ENCODE data around the gene KNDC1. TPM values are rescaled to one million over a fixed set of nuclear protein-coding genes. Genes with fewer than 3 reads are reported as not detected.

Gene KNDC1
- total and polyA plus RNA-seq, 2 experiments from 2014 or later = 1.8 to 16.0 TPM

DNA sequence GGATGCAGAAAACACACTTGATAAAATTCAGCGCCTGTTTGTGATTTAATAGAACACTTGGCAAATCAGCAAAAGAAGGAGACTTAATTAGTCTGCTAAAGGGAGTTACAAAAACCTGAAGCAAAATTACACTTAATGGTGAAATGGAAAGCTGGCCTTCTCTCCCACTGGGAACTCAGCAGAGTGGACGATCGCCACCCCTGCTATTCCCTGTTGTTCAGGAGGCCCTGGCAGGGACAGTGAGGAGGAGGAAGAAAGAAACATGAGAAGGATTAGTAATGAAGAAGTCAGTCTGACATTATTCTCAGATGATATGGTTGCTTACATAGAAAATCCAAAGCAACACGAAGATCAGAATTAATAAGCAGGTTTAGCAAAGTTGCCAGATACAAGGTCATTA, 5.6 kb upstream of the KNDC1 start:
- no peak overlapping the region; the same call in 1 of the 2 replicates for H2AFZ ChIP-seq
- TF ChIP-seq CREB1 (CRISPR knock-in tag; IDR thresholded peaks at IDR 0.05; ENCODE audit: low read depth) (no peak), EZH2phosphoT487 (IDR thresholded peaks at IDR 0.05; ENCODE audit: unreplicated experiment) (no peak), CTCF (conservative IDR thresholded peaks at IDR 0.05; ENCODE audit: low read depth in 2 of 2) (no peak), ZNF331 (CRISPR knock-in tag; IDR thresholded peaks at IDR 0.05; ENCODE audit: low read depth) (no peak), JUNB (IDR thresholded peaks at IDR 0.05; ENCODE audit: unreplicated experiment) (no peak), STAT1 (IDR thresholded peaks at IDR 0.05; ENCODE audit: unreplicated experiment) (no peak), EZH2 (IDR thresholded peaks at IDR 0.05; ENCODE audit: low read depth, unreplicated experiment) (no peak), POLR2AphosphoS5 (IDR thresholded peaks at IDR 0.05; ENCODE audit: low read depth) (no peak), ETS1 (IDR thresholded peaks at IDR 0.05) (no peak), ZNF114 (CRISPR knock-in tag; IDR thresholded peaks at IDR 0.05) (no peak)
- TF ChIP-seq, protein P1, sequence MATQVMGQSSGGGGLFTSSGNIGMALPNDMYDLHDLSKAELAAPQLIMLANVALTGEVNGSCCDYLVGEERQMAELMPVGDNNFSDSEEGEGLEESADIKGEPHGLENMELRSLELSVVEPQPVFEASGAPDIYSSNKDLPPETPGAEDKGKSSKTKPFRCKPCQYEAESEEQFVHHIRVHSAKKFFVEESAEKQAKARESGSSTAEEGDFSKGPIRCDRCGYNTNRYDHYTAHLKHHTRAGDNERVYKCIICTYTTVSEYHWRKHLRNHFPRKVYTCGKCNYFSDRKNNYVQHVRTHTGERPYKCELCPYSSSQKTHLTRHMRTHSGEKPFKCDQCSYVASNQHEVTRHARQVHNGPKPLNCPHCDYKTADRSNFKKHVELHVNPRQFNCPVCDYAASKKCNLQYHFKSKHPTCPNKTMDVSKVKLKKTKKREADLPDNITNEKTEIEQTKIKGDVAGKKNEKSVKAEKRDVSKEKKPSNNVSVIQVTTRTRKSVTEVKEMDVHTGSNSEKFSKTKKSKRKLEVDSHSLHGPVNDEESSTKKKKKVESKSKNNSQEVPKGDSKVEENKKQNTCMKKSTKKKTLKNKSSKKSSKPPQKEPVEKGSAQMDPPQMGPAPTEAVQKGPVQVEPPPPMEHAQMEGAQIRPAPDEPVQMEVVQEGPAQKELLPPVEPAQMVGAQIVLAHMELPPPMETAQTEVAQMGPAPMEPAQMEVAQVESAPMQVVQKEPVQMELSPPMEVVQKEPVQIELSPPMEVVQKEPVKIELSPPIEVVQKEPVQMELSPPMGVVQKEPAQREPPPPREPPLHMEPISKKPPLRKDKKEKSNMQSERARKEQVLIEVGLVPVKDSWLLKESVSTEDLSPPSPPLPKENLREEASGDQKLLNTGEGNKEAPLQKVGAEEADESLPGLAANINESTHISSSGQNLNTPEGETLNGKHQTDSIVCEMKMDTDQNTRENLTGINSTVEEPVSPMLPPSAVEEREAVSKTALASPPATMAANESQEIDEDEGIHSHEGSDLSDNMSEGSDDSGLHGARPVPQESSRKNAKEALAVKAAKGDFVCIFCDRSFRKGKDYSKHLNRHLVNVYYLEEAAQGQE (IDR thresholded peaks at IDR 0.05; ENCODE audit: unreplicated experiment) = no peak
- no peak overlapping the region for H3K4me2 ChIP-seq
- Mint-ChIP-seq H3K4me3 (no peak overlapping the region), H3K27me3 (ENCODE audit: insufficient read depth, low read depth, poor library complexity) (peaks cover 8% of the 10 kb centered on the region), H3K27ac (no peak overlapping the region), H3K36me3 (ENCODE audit: low read depth) (peaks cover 15% of the 10 kb centered on the region), H3K4me1 (peaks cover 32% of the 10 kb centered on the region), H3K9me3 (peaks cover 20% of the 10 kb centered on the region)
- peaks cover 15% of the 10 kb centered on the region for H3K4me1 ChIP-seq (ENCODE audit: insufficient read depth)
- ATAC-seq (no peak), DNase-seq (ENCODE audit: low spot score) (no peak)
- H3K27me3 ChIP-seq (ENCODE audit: insufficient read depth) = no peaks in the 10 kb centered on the region
- H3F3A ChIP-seq (replicated peaks; ENCODE audit: low read depth) = peaks cover 23% of the 10 kb centered on the region; the same call in 1 of the 2 replicates
- H3K36me3 ChIP-seq (ENCODE audit: insufficient read depth) = no peaks in the 10 kb centered on the region
- no peak overlapping the region for H3K4me3 ChIP-seq
- H3K9me2 ChIP-seq (ENCODE audit: insufficient read depth) = 0 out of 2 replicates have a peak, but pooled peaks cover 3% of the 10 kb centered on the region
- H3K79me2 ChIP-seq (replicated peaks; ENCODE audit: insufficient read depth) = no peaks in the 10 kb centered on the region
- H4K20me1 ChIP-seq (replicated peaks; ENCODE audit: insufficient read depth) = no peaks in the 10 kb centered on the region
- H3K27ac ChIP-seq (ENCODE audit: low read depth) = no peak overlapping the region

Data from GM23338 (cell line).